RWPE1 (cell line): Measurements from ENCODE around the gene ABHD17A.
"Not testable (repeated sequence)": the region's sequence is repeated elsewhere in the genome, so short reads cannot be mapped to it uniquely, and the experiment has no call there.

Experiments
- CTCF ChIA-PET: fragments of 350-600 bp; sonication (Branson Sonifier 250); formaldehyde crosslinking; extraction: SDS; loops from one replicate; lab custom pipeline; 2021; lab: Yijun Ruan, JAX
- POLR2A ChIA-PET: fragments of 400-600 bp; formaldehyde crosslinking; extraction: SDS; loops from one replicate; lab custom pipeline; 2020; ENCODE audit warnings: antibody characterized with exemption; ENCODE audit not compliant: low non-redundant PET; lab: Yijun Ruan, JAX
- DNase-seq: peaks from one replicate; pipeline ENCODE4 v3.0.0; 2012; ENCODE audit warnings: low spot score
- H3K27ac ChIP-seq: fragments of 450-650 bp; 2 replicates; pipeline ENCODE4 v1.5.1; 2017
- TF ChIP-seq, protein P1 (sequence below): fragments of 450-650 bp; conservative IDR thresholded peaks from 2 replicates; pipeline ENCODE4 v1.5.1; 2017; ENCODE audit warnings: low read depth, mild to moderate bottlenecking

The ABHD17A gene

DNA sequence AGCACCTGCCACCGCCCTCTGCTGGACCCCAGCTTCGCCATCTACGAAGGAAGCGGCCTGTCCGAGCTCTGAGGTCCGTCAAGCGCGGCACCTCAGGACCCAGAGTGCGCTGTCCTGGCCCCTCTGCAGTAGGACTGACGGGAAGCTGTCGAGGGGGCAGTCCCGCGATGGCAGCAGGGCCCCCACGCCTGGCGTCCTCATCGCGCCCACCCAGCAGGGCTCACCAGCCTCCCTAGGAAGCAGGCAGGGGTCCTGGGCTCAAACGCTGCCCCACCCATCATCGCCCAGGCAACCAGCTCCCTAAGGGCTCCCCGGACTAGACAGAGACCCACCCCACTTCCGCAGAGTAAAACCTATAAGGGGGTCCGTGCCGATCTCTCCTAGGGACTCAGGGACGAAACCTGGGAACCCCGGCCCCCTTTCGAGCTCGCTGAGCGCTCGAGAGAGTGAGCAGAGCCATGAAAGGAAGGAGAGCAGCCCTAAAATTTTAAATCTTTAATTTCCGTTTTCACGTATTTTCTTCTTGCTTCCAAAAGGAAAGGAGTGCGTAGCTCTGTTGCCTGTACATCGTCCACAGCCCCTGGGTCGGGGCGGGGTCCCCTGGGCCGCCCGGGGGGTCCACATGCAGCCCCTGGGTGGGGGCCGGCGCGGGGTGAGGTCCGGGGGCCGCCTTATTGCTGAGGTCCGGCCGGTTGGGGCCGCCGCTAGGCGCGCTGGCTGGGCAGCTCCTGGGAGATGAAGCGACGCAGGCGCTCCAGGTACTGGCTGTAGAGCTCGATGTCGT is 8.6 kb downstream of the ABHD17A start:
- ChIA-PET CTCF (interaction anchor here (0.6 to 1.1 kb wide), 5 partner anchors 13 to 507 kb away, joined by 3 to 5 read pairs (median 3); no protein-coding TSS in a partner anchor), POLR2A (interaction anchor here (1.0 kb wide), 1 partner anchor 8 kb away, joined by 3 read pairs; the partner anchor contains the start of gene ABHD17A)
- peak overlapping the region; percentile 90 for H3K27ac ChIP-seq
- DNase-seq: not testable (repeated sequence)

DNA sequence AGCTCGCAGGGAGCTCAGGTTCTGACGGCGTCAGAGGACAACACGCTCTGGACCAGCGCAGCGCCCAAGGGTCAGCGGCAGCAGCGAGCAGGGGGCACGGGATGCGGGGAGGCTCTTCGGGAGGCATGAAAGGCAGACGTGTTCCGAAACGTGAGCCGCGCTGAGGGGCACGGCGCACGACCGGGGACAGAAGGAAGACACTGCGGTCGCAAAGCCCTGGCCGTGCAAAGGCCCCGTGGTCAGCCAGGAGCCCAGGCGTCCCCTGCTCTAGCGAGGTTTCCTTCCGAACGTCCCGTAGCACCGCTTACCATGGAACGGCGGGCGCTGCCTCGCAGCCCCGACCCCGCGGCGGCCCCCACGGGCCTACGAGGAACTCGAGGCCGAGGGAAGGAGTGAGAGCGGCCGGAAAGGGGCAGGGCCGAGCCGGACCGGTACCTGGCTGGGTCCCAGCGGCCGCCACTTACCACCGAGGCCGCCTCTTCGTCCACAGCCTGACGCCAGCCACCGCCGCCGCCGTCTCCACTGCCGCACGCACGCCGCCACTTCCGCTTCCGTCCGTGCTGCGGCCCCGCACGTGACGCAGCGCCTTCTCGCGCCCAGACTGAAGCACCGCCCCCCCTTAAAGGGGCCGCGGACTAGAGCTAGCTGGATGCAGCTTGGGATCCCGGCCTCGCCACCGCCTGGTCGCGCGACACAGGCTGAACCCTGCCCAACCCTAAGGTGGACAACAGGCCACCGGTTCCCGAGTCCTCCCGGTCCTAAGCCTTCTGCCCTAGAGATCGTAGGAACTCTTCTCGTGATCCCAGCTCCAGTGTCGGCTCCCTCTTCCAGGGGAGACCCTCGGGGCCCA is 9.4 kb downstream of the ABHD17A start:
- ChIA-PET POLR2A (interaction anchor here (0.9 to 1.0 kb wide), 2 partner anchors 9 to 18 kb away, joined by 3 to 5 read pairs; partner anchors contain the start of gene ABHD17A), CTCF (interaction anchor here (0.6 to 1.1 kb wide), 5 partner anchors 11 to 508 kb away, joined by 3 to 5 read pairs (median 3); no protein-coding TSS in a partner anchor)
- H3K27ac ChIP-seq: peak overlapping the region; percentile 90
- DNase-seq: peak; percentile 67
- TF ChIP-seq, protein P1, sequence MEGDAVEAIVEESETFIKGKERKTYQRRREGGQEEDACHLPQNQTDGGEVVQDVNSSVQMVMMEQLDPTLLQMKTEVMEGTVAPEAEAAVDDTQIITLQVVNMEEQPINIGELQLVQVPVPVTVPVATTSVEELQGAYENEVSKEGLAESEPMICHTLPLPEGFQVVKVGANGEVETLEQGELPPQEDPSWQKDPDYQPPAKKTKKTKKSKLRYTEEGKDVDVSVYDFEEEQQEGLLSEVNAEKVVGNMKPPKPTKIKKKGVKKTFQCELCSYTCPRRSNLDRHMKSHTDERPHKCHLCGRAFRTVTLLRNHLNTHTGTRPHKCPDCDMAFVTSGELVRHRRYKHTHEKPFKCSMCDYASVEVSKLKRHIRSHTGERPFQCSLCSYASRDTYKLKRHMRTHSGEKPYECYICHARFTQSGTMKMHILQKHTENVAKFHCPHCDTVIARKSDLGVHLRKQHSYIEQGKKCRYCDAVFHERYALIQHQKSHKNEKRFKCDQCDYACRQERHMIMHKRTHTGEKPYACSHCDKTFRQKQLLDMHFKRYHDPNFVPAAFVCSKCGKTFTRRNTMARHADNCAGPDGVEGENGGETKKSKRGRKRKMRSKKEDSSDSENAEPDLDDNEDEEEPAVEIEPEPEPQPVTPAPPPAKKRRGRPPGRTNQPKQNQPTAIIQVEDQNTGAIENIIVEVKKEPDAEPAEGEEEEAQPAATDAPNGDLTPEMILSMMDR: no peak

DNA sequence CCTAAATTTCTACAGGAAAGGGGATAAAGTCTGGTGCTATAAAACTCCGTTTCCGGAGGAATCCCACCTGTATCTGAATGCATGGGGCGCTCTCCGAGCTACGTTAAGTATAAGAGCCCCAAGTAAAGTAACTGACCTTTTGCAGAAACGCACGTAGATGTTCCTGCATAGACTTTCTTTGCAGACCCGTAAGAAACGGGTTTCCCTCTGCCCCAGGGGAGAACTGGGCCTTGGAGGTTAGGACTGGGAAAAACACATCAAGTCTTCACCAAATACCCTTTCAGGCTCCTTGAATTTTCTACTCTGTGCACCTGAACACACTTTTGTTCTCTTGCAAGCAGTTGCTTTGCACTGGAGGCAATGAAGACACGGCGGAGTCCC is 10.0 kb downstream of the ABHD17A start:
- POLR2A ChIA-PET: interaction anchor here (0.9 kb wide), 1 partner anchor 18 kb away, joined by 5 read pairs; no protein-coding TSS in a partner anchor

DNA sequence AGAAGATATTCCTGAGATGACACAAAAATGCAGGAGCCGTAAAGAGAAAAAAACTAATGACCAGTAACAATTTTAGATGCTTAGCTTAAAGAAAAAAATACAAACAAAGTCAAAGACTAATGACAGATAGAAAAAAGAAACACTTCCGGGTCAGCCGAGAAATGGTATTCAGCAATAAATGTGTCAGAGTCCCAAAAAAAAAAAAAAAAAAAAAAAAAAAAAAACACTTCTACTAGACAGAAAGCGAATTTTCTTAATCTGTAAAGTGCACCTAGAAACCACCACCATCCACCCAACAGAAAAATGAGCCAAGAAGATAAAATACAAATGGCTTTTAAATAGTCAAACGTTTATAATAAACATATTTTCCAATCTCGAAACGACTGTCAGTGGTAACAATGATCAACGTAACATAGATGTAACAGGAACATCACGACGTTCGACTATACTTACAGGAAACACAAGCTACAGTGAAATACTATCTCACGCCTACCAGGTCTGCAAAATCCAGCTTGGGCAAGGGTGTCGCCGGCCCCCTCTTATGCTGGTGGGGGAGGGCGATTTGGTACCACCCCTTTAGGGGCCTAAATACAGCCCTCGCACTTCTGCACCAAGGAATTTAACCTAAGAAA is 10.6 kb downstream of the ABHD17A start:
- ChIA-PET CTCF (interaction anchor here (0.9 to 1.1 kb wide), 2 partner anchors 10 to 55 kb away, joined by 3 to 4 read pairs; no protein-coding TSS in a partner anchor), POLR2A (interaction anchor here (0.7 to 0.9 kb wide), 2 partner anchors 17 to 68 kb away, joined by 5 to 16 read pairs; no protein-coding TSS in a partner anchor)

More for the DNA sequence above, 10.0 kb downstream of the ABHD17A start:
- H3K27ac ChIP-seq: peak overlapping the region; percentile 90
- DNase-seq: not testable (repeated sequence)
- CTCF ChIA-PET: interaction anchor here (0.9 kb wide), 1 partner anchor 10 kb away, joined by 4 read pairs; no protein-coding TSS in a partner anchor

DNA sequence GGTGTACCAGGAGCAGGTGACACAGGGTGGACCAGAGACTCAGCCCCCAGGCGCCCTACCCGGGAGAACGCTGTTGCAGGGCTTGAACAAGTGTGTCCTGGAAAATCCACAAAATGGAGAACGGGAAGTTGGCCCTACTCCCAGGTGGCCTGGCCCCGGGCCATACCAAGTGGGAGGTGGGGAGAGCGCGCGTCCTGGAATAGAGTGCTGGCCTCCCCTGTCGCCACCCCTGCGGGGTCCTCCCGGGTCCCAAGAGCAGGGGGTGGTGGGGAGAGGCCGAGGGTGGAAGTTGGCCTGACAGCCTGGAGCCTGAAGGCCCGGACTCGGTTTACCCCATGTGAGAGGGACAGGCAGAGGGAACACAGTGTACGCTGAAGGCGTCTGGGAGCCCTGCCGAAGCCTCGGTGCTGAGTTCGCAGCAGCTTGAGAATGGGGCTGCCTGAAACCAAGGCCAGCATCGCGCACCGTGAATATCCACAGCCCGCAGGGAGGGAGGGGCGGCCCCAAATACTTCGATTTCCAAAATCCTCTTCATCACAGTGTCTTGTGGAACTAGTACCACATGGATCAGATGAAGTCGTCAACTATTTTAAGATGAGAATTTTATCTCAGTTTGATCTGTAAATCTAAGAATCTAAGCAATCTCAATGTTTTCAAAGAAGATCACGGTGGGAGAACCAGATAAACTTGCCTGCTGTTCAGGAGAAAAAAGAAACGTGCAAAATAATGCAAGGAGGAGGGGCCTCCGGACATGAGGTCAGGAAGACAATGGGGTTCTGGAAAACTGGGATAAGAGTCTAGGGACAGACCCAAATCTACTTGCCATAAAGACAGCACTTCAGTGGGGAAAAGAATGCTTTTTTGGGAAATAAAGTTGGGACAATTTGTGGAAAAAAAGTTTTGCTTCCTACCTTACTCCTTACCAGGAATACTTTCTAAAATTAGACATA is 11.5 kb downstream of the ABHD17A start:
- DNase-seq: no peak
- TF ChIP-seq, protein P1: no peak
- POLR2A ChIA-PET: interaction anchor here (0.7 kb wide), 1 partner anchor 68 kb away, joined by 16 read pairs; no protein-coding TSS in a partner anchor
- peak overlapping the region; percentile 88 for H3K27ac ChIP-seq
- CTCF ChIA-PET: interaction anchor here (1.1 kb wide), 1 partner anchor 56 kb away, joined by 3 read pairs; no protein-coding TSS in a partner anchor

More for the DNA sequence above, 10.6 kb downstream of the ABHD17A start:
- no peak for DNase-seq
- TF ChIP-seq, protein P1: no peak
- peak overlapping the region; percentile 90 for H3K27ac ChIP-seq

DNA sequence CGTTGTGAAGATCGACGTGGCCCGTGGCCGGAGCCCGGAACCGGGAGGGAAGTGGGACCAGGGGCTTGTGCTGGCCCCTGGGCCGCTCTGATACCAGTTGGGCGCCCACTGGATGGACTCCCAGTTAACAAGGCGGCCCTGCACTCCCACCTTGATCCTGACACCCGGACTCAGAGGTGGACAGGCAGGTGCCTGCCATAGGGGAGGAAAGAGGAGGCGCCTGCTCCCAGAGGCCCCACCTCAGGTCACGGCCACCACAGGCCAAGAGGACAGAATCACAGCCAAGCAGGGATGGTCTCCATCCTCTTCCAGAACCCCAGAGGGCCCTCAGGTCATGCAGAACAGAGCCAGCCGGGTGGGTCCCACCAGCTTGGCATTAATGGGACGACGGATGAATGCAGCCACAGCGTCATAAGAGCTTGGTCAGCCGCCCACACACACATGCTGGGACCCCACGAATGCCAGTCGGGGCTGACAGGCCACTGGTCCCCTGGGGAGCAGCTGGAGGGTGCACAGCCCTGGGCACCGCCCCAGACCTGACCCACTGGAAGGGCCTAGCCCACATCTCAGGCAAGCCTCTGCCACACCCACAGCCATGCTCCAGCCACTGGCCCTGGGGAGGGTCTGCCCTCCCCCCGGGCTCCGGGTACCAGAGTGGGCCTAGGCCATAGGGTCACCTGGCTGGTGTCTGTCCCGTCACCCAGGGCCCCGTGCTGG is 12.3 kb downstream of the ABHD17A start:
- ChIA-PET CTCF (no interaction called here), POLR2A (no interaction called here)
- DNase-seq: no peak
- H3K27ac ChIP-seq: peak overlapping the region; percentile 88
- TF ChIP-seq, protein P1: no peak
